ENCODE measurements around the gene TM4SF20.

The TM4SF20 gene

DNA sequence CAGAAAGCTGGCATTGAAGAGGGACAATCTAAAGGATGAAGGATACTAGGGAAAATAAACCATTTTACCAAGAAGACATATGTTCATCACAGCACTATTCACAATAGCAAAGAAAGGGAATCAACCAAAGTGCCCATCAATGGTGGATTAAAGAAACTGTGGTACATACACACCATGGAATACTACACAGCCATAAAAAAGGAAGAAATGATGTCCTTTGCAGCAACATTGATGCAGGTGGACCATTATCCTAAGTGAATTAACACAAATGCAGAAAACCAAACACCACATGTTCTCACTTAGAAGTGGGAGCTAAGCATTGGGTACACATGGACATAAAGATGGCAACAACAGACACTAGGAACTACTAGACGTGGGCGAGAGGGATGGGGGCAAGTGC is 61.3 kb downstream of the TM4SF20 start:
- no peak for DNase-seq

DNA sequence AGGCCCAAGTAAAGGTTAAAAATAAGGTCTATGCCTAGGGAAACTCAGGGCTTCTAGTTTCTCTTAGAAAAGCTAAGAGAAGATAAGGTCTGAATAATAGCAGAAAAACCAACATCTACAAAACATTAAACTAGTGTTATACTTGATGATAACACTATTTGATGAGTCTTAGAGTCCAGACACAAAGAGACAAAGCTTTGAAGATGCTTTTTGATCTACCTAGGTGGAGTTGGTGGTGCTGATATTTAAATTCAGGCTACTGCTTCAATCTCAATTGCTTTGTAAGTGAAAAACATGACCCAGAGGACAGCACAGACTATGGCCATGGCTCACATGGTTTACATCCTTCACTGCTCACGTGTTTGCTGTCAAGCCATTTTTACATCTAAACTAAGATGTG is 65.8 kb downstream of the TM4SF20 start:
- DNase-seq, result no peak

DNA sequence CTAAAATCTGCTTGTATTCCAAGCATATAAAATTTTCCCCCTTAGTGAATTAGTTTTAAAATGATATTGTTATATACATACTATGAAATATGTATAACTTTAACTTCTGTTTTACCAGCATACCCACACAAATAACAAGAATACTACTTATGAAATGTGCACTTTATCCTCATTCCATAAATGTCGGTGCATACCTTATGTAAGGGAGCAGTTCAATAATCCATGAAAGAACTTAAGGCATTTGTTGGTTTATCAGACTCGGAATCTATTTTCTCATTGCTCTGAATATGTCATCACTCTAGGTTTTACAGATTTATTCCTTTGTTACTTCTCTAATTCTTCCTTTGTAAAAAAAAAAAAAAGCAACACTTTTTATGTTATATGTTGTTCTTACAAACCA is 66.5 kb downstream of the TM4SF20 start:
- no peak for DNase-seq
